Measurements from ENCODE around the gene HOXD9. TPM values are rescaled to one million over a fixed set of nuclear protein-coding genes. Genes with fewer than 3 reads are reported as not detected.
A peak's percentile ranks its signal among the peaks of the same experiment; 100 is the strongest.

Gene HOXD9
- total and polyA plus RNA-seq, 8 donors, result 0.29 to 1.7 (median 0.95) TPM

GRCh38 chr2:176172007-176172894, 49.7 kb downstream of the HOXD9 start:
- ATAC-seq, result peak; percentile 47
- intact Hi-C loops (cut with DNase I), result no loop called here
- Histone ChIP-seq H3K9me3 (no peaks in the 10 kb centered on the region), H3K27ac (no peak overlapping the region), H3K4me1 (no peaks in the 10 kb centered on the region), H3K27me3 (peaks cover 77 to 100% of the 10 kb centered on the region in 2 donors), H3K4me3 (peak overlapping the region in 1 of 2 donors; percentile 1), H3K36me3 (no peaks in the 10 kb centered on the region)
- peak in 1 of 4 donors; percentile 75 for DNase-seq
- no peak for TF ChIP-seq CTCF (IDR thresholded peaks at IDR 0.05)

DNA sequence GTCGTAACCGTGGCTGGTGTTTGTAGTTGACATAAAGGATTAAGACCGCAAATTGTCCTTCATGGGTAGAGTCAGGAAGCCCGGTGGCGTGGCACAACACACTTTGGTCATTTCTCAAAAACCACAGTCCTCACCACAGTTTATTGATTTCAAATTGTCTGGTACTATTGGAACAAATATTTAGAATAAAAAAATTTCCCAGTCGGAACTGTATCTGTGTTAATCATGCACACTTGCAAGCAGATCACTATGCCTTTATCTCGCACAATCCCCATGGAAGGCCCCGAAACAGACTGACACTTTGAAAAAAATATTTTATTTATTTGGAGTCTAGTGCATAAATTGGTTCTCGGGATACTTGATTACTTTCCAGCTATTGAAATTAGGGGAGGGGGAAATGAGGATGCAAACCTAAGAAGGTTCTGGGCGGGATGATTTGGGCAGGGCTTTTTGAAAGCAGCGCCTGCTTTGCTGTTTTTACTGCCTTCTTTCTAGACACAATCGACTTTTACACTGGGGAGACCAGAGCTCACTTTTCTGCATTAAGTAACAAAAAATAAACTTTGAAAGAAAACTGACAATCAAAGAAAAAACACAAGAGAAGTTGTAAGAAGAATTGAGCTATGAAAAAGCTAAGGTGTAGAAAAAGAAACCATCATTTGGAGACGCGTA, 50.5 kb downstream of the HOXD9 start:
- intact Hi-C loops (cut with DNase I), result no loop called here
- Histone ChIP-seq H3K4me1 (peaks cover 0 to 4% of the 10 kb centered on the region in 2 donors), H3K27ac (no peak overlapping the region), H3K36me3 (no peaks in the 10 kb centered on the region), H3K27me3 (peaks cover 77 to 100% of the 10 kb centered on the region in 2 donors), H3K9me3 (no peaks in the 10 kb centered on the region), H3K4me3 (no peak overlapping the region)
- ATAC-seq (no peak), DNase-seq (no peak)
- TF ChIP-seq CTCF (IDR thresholded peaks at IDR 0.05), result no peak

- H3K27me3 ChIP-seq, result peaks cover 84 to 100% of the 10 kb centered on the region in 2 donors
- intact Hi-C loops (cut with DNase I), result no loop called here
- no peak overlapping the region for H3K4me3 ChIP-seq
- DNase-seq, result no peak
- H3K27ac ChIP-seq, result no peak overlapping the region
- H3K36me3 ChIP-seq, result no peaks in the 10 kb centered on the region
- H3K9me3 ChIP-seq, result no peaks in the 10 kb centered on the region
- no peak for TF ChIP-seq CTCF (IDR thresholded peaks at IDR 0.05)
- H3K4me1 ChIP-seq, result peaks cover 0 to 9% of the 10 kb centered on the region in 2 donors
- ATAC-seq, result no peak
Observed at GRCh38 chr2:176173567-176174381, 51.3 kb downstream of the HOXD9 start.

DNA sequence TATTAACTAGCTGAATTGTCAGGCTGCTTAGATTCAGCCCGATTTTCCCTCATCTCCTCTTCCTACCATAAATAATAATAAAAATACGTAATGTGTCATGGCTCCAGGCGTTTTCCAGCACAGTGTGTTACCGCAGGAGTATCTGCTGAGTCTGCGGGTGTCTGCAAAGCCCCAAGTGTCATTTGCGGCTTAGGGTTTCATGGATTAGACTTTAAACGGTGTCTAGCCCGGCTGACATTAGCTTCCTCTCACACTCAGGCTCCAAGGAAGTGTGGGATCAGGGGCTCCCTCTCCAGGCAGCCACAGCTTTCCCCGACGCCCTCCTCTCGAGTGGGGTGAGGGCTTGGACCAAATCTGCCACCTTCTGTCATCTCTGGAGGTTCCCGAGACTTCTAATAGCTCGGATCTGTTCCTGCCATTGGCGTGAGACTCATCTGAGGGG, 51.9 kb downstream of the HOXD9 start:
- H3K27ac ChIP-seq, result no peak overlapping the region
- no peak for ATAC-seq

More for the DNA sequence above, 51.9 kb downstream of the HOXD9 start:
- intact Hi-C loops (cut with DNase I), result no loop called here
- Histone ChIP-seq H3K4me3 (no peak overlapping the region), H3K27me3 (peaks cover 89 to 100% of the 10 kb centered on the region in 2 donors), H3K4me1 (peaks cover 0 to 9% of the 10 kb centered on the region in 2 donors), H3K9me3 (no peaks in the 10 kb centered on the region), H3K36me3 (no peaks in the 10 kb centered on the region)
- no peak for DNase-seq
- TF ChIP-seq CTCF (IDR thresholded peaks at IDR 0.05), result no peak

Small RNA genes within 50 kb of the gene (microRNA-seq; reads per million reads assigned to microRNA genes)
- gene MIR10B, result 317 to 1,814 reads per million in 2 donors

Other genes starting within 250 kb of the HOXD9 start
- gene LNPK, start 120.5 kb upstream of the HOXD9 start, total RNA-seq, result 10 to 100 TPM; 38.0 to 38.7 TPM
- gene LNPK, start 120.5 kb upstream of the HOXD9 start, polyA plus RNA-seq (ENCODE audit: insufficient read length in 6 of 6), result 10 to 100 TPM; 39.7 to 47.9 (median 42.9) TPM
- gene EVX2, start 38.8 kb upstream of the HOXD9 start, total RNA-seq, result not detected
- not detected for gene EVX2, start 38.8 kb upstream of the HOXD9 start, polyA plus RNA-seq (ENCODE audit: insufficient read length in 6 of 6)
- not detected for gene HOXD13, start 30.0 kb upstream of the HOXD9 start, total RNA-seq
- gene HOXD13, start 30.0 kb upstream of the HOXD9 start, polyA plus RNA-seq (ENCODE audit: insufficient read length in 6 of 6), result not detected
- not detected for gene HOXD12, start 22.9 kb upstream of the HOXD9 start, total RNA-seq
- not detected for gene HOXD12, start 22.9 kb upstream of the HOXD9 start, polyA plus RNA-seq (ENCODE audit: insufficient read length in 6 of 6)
- not detected for gene HOXD11, start 15.4 kb upstream of the HOXD9 start, total RNA-seq
- under 1 TPM in 3 of 6 donors, not detected in 3; 0.21 to 0.51 (median 0.25) TPM for gene HOXD11, start 15.4 kb upstream of the HOXD9 start, polyA plus RNA-seq (ENCODE audit: insufficient read length in 6 of 6)
- under 1 TPM in 1 of 2 donors, not detected in 1; 0.31 TPM for gene HOXD10, start 5.9 kb upstream of the HOXD9 start, total RNA-seq
- 1 to 10 TPM in 1 of 6 donors, under 1 TPM in 4, not detected in 1; 0.36 to 1.5 (median 0.48) TPM for gene HOXD10, start 5.9 kb upstream of the HOXD9 start, polyA plus RNA-seq (ENCODE audit: insufficient read length in 6 of 6)
- 1 to 10 TPM in 1 of 2 donors, under 1 TPM in 1; 0.32 to 2.1 TPM for gene HOXD8, start 7.0 kb downstream of the HOXD9 start, total RNA-seq
- 1 to 10 TPM; 1.1 to 2.9 (median 2.0) TPM for gene HOXD8, start 7.0 kb downstream of the HOXD9 start, polyA plus RNA-seq (ENCODE audit: insufficient read length in 6 of 6)
- gene HOXD4, start 28.8 kb downstream of the HOXD9 start, total RNA-seq, result under 1 TPM; 0.17 to 0.68 TPM
- gene HOXD4, start 28.8 kb downstream of the HOXD9 start, polyA plus RNA-seq (ENCODE audit: insufficient read length in 6 of 6), result under 1 TPM; 0.34 to 0.99 (median 0.68) TPM
- gene HOXD3, start 34.6 kb downstream of the HOXD9 start, total RNA-seq, result 1 to 10 TPM in 1 of 2 donors, not detected in 1; 1.0 TPM
- gene HOXD3, start 34.6 kb downstream of the HOXD9 start, polyA plus RNA-seq (ENCODE audit: insufficient read length in 6 of 6), result under 1 TPM; 0.15 to 0.68 (median 0.40) TPM
- 1 to 10 TPM; 1.9 to 5.9 TPM for gene HOXD1, start 65.9 kb downstream of the HOXD9 start, total RNA-seq
- gene HOXD1, start 65.9 kb downstream of the HOXD9 start, polyA plus RNA-seq (ENCODE audit: insufficient read length in 6 of 6), result 1 to 10 TPM in 5 of 6 donors, under 1 TPM in 1; 0.35 to 2.5 (median 1.8) TPM
- gene MTX2, start 146.7 kb downstream of the HOXD9 start, total RNA-seq, result 10 to 100 TPM; 18.1 to 23.6 TPM
- gene MTX2, start 146.7 kb downstream of the HOXD9 start, polyA plus RNA-seq (ENCODE audit: insufficient read length in 6 of 6), result 10 to 100 TPM; 51.5 to 61.9 (median 53.9) TPM